ENCODE results near the gene KANK2.

Gene KANK2

DNA sequence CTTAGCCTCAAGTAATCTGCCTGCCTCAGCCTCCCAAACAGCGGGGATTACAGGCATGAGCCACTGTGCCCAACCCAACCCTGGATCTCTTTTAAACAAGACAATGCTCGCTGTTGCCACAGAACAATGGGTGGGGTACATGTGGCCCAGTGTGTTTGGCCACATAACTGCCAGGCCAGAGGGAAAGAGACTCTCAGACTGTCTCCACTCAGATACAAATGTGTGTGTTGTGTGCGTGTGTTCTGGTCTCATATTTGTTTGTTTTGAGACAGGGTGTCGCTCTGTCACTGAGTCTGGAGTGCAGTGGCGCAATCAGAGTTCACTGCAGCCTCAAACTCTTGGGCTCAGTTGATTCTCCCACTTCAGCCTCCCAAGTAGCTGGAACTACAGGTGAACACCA, 82.3 kb downstream of the KANK2 start:
- TF ChIP-seq NFIC (IDR thresholded peaks at IDR 0.05): no peak
- no peak for TF ChIP-seq FOXM1 (IDR thresholded peaks at IDR 0.05; ENCODE audit: borderline replicate concordance, low read depth)

All from Ishikawa (cell line).